GM18520 (cell line): ENCODE data around the gene EME2.

ENCODE experiments used
- ATAC-seq: cut with Tn5 transposase; IDR thresholded peaks from one replicate; pipeline ENCODE4 v1.9.1; 2021; ENCODE audit not compliant: unreplicated experiment

Gene EME2

DNA sequence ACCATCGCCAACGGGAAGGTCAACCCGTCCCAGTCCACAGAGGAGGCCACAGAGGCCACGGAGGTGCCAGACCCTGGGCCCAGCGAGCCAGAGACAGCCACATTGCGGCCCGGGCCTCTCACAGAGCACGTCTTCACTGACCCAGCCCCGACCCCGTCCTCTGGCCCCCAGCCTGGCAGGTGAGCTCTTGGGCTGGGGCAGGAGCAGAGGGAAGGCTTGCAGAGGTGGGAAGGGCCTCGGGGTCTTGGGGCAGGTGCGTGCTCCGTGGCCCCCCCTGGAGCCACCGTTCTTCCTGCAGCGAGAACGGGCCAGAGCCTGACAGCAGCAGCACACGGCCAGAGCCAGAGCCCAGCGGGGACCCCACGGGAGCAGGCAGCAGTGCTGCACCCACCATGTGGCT lies 6.4 kb upstream of the EME2 start:
- no peak for ATAC-seq

DNA sequence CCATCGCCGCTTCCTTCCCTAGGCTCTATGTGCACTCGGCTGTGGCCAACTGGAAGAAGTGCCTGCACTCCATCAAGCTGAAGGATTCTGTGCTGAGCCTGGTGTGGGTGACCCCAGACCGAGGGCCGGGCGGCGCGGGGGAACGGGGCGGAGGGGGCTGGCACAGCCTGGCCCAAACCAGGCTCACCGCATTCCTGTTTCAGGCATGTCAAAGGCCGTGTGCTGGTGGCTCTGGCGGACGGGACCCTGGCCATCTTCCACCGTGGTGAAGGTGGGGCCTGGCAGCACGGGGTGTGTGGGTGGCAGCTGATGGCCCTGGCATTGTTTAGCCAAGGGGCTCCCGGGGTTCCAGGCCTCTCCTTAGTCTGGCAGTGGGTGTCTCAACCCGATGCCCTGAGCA lies 5.9 kb upstream of the EME2 start:
- ATAC-seq, result no peak

DNA sequence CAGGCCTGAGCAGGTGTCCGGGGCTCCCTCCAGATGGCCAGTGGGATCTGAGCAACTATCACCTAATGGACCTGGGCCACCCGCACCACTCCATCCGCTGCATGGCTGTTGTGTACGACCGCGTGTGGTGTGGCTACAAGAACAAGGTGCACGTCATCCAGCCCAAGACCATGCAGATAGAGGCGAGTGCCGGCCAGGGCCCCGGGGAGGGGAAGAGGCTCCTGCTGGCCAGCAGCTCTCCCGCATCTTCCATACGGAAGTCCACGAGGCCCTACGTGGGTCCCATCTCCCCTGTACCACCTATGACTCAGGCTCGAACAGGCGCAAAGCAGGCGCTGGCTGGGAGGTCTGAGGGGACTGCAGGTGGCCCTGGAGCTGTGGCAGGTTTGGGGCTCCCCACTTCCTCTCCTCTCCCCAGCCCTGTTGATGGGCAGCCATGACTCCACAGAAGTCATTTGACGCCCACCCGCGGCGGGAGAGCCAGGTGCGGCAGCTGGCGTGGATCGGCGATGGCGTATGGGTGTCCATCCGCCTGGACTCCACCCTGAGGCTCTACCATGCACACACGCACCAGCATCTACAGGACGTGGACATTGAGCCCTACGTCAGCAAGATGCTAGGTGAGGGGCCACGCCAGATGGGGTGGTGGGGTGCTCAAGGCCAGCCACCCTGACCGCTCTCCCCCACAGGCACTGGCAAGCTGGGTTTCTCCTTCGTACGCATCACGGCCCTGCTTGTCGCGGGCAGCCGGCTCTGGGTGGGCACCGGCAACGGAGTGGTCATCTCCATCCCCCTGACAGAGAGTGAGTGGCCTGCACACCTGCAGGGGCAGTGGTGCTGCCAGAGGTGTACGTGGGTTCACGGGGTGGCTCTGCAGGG lies 5.3 kb upstream of the EME2 start:
- ATAC-seq, result no peak

DNA sequence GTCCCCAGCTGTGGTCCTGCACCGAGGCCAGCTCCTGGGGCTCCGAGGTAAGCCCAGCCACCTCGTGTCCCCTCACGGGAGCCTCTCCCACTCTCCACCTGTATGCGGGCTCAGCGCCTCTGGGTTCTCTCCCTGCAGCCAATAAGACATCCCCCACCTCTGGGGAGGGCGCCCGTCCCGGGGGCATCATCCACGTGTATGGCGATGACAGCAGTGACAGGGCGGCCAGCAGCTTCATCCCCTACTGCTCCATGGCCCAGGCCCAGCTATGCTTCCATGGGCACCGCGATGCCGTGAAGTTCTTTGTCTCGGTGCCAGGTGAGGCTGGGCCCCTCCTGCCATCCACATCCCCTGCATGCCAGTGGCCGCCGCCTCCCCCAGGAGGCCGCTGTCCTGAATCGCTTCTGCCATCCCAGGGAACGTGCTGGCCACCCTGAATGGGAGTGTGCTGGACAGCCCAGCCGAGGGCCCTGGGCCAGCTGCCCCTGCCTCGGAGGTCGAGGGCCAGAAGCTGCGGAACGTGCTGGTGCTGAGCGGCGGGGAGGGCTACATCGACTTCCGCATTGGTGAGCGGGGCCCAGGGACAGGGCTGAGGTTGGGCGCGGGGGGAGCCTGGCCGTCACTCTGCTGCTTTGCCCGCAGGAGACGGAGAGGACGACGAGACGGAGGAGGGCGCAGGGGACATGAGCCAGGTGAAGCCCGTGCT lies 4.4 kb upstream of the EME2 start:
- no peak for ATAC-seq

DNA sequence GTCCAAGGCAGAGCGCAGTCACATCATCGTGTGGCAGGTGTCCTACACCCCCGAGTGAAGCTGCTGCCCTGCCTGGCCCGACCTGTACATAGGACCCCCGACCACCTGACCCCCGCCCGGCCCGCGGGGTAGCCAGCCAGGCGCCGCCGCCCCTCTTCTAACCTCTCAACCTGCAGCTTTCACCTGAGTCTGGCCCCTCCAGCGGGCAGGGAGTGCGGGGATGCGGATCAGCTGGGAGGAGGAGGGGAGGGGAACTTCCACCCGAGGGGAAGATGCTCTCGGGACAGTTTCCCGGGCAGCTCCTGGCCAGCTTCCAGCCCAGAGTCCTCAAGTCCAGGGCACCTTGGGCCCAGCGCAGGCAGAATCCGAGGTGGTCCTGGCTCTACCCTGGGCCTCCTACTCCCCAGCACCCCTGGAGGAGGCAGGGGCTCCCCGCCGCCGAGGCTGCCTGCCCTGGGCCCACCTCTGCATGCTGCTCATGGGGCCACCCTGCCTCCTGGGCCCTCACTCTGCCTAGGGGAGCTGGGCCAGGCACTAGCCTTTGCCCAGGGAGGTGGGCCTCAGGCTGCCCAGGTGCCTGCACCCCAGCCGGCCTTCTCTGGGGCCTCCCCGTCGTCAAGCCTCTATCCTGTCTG lies 3.7 kb upstream of the EME2 start:
- ATAC-seq, result no peak

DNA sequence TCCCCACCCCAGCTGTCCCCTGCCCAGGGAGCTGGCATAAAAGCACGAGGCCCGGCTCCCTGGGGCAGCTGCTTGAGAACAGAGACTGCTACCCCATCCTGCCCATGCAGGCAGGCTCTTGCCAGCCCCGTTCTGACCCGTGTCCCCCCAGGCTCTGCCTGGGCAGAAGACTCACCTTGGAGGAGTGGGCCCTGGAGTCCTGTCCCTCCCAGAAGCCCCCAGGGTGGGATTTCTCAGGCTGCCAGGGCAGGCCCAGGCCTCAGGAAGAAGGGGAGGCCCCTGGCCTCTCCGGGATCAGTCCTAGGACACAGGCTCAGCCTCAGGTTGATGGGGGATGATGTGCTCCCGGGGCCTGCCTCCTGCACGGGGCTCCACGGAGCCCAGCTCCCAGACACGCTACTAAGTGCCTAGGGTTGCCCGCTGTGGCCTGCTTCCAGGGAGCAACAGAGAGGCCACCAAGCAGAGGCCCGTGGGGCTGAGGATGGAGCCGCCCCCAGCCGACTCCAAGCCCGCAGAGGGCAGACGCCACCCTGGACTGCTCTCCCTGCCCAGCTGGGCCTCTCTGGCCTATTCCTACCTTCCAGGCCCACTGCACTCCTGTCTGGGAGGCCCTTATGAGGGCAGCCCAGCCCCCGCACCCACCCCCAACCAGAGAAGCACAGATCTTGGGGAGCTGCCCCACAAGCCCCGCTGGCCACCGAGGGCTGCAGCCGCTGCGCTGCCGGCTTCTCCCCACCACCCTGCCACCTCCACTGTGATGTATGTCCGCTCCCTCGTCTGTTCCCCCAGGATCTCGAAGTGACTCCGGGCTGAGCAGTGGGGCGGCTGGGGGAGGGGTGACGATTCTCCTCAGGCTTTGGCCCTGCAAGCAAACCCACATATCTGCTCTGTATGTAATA lies 3.0 kb upstream of the EME2 start:
- ATAC-seq, result no peak

DNA sequence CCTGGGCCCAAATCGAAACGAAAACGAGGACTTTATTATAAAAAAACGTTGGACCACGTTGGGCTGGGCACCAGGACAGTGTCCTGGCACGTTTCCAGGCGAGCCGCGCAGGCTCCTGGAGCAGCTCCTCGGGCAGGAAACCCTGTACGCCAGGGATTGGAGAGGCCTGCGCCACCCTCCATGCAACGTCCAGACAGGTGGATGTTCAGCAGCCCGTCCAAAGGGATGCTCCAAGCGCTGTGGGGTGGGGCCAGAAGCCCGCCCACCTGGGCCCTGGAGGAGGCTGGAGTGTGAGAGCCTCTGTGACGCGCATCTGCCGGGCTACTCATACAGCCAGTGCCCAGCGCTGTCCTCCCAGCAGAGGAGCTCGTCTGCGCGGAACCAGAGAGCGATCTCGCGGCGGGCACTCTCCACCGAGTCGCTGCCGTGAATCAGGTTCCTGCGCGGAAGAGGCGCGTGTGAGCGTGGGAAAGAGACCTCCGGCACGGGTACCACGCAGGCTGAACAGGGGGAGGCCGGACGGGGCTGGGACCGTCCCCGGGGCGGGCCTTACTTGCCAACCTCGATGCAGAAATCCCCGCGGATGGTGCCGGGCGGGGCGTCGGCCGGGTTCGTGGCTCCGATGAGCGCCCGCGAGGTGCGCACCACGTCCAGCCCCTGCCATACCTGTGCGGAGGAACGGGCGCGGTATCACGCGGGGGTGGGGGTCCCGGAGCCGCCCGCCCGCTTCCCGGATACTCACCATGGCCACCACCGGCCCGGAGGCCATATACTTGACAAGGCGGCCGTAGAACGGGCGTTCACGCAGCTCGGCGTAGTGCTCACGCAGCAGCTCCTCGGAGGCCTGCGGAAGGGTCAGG lies 2.1 kb upstream of the EME2 start:
- no peak for ATAC-seq

DNA sequence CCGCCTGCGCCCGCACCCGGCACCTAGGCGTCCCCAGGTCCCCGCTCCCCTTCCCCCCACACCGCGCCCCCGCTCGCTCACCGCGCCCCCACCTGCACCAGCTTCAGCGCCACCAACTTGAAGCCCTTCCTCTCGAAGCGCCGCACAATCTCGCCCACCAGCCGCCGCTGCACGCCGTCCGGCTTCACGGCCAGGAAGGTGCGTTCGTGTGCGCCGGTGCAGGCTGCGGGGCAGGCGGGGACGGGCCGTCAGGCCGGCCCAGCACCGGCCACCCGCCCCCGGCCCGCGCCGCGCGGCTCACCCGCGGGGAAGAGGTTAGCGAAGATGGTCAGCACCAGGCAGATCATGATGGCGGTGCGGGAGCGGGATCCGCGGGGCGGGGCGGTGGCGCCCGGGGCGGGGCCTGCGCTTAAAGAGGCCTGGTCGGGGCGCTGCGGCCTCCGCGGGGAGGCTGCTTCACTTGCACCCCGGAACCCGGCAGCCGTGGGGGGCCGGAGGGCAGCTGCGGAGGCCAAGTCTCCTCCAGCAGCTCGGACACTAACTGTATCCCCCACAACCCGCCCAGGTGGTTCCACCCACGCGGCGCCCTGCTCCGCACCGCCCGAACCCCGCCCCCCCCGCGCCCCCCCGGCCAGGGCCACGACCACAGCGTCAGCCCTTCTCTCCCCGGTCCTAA lies 1.3 kb upstream of the EME2 start, which contains the start of gene NME3:
Gene NME3 (minus strand): TSS at position 356 of the 676 bp plus-strand sequence. CDS start 9 bp downstream, at position 347.
- no peak for ATAC-seq

DNA sequence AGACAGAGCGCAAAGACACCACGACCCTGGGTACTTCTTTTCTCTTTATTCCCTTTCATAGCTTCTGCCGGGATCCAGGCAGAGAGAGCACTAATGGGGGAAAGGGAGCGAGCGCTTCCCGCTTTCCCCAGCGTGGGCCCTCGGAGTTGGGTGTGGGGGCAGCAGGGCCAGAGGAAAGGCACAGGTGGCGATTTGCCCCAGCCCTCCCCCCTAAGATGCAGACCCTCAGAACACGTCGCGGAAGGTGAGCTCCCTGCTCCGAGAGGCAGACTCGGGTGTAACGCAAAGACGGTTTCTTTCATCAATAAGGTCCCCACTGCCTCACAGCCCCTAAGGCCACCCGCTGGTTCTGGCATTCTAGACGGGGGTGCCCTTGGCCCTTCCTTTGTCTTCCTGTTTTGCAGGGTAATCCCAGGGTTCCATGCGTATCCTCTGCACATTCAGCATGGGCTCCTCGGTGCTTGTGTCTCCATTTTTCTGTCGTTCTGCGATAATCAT lies 697 bp upstream of the EME2 start:
- ATAC-seq, result no peak

DNA sequence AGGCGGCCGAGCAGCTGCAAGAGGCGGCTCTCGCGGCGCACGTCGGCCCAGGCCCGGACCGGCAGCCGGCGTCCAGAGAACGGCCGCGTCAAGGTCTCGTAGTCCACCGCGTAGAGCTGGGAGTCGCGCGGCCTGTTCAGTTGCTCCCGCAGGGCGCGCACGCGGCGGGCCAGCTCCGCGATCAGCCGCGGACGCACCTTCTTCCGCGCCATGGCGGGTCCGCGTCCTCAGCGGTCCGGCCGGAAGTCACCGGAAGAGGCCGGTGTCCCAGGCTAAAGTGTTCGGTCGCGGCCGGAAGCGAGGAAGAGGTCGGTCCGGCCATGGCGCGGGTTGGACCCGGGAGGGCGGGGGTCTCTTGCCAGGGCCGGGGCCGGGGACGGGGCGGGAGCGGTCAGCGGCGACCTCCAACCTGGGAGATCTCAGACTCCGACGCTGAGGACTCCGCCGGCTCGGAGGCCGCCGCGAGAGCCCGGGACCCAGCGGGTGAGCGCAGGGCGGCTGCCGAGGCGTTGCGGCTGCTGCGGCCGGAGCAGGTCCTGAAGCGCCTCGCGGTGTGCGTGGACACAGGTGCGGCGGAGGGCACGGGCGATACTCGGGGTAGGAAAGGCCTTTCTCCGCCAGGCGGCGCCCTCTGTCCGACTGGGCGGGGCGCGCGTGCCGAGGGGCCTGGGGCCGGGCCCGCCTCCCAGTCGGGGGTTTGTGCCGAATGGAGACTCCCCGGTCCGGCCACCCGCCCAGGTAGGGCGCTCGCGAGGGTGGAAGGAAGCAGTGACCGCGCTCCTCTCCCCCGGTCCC lies 495 bp downstream of the EME2 start, which contains the start of gene MRPS34:
Gene MRPS34 (minus strand): TSS at position 227 of the 795 bp plus-strand sequence. CDS start 15 bp downstream, at position 212.
- ATAC-seq, result peak; percentile 41

DNA sequence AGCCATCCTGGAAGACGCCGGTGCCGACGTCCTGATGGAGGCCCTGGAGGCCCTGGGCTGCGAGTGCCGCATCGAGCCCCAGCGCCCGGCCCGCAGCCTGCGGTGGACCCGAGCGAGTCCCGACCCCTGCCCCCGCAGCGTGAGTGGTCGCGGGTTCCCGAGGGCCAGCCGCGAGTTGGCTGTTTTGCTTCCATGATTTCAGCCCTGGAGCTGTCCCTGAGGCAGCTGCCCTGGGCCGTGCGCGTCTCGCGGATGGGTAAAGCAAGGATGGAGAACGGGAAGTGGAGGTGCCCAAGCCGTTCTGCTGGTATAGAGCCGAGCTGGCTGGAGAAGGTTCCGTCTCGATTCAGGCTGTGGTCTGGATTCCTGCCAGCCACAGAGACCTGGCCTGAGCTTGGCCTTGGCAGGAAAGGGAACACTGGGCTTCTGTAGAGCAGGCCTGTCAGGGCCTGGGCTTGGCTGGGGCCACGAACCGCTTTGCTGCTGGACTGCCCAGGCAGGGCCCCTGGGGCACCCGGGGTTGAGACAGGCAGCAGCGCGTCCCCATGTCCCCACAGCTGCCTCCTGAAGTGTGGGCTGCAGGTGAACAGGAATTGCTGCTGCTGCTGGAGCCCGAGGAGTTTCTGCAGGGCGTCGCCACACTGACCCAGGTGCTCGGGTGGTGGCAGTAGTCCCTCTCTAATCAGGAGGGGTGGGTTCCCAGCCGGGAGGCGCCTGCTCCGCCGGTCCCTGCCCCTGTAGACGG lies 1.3 kb downstream of the EME2 start:
- ATAC-seq, result no peak

DNA sequence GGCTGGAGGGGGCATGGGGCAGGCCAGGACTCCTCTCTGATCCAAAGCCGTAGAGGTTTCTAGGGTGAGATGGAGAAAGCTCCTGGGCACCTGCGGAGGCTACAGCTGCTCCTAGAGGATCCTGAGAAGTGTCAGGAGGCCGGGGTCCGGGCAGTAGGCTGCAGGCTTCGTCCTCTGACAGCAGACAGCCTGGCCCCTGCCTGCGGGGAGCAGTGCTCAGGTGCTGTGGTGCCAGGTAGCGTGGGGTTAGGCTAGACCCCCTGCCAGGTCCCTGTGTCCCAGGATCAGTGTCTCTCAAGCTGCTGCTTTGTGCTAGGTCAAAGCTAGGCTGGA lies 1.8 kb downstream of the EME2 start:
- ATAC-seq, result no peak

DNA sequence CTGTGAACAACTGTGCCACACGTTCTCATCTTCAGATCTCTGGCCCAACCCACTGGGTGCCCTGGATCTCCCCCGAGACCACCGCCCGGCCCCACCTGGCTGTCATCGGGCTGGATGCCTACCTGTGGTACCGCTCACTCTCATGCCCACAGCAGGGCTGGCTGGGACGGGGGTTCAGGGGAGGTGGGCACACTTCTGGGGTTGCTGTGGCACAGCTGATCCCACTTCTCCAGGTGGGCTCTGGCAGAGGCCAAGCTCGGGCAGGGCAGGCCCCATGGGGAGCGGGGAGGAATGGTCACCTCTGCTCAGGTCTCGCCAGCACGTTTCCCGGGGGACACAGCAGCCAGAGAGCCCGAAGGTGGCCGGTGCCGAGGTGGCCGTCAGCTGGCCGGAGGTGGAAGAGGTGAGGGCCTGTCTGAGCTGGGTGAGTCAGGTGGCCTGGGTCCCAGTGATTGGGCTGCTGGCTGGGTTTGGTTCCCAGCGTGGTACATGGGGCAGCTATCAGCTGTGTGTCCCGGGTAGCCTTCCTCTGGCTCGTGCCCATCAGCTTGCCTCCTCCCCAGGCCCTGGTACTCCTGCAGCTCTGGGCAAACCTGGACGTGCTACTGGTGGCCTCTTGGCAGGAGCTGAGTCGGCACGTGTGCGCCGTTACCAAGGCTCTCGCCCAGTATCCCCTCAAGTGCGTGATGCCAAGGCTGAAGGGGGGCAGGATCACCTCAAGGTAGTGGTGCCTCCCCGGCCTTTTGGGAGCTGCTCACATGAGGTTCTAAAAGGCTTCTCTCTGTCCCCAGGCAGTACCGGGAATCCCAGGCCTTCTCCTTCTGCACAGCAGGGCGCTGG lies 2.6 kb downstream of the EME2 start:
- ATAC-seq, result no peak

DNA sequence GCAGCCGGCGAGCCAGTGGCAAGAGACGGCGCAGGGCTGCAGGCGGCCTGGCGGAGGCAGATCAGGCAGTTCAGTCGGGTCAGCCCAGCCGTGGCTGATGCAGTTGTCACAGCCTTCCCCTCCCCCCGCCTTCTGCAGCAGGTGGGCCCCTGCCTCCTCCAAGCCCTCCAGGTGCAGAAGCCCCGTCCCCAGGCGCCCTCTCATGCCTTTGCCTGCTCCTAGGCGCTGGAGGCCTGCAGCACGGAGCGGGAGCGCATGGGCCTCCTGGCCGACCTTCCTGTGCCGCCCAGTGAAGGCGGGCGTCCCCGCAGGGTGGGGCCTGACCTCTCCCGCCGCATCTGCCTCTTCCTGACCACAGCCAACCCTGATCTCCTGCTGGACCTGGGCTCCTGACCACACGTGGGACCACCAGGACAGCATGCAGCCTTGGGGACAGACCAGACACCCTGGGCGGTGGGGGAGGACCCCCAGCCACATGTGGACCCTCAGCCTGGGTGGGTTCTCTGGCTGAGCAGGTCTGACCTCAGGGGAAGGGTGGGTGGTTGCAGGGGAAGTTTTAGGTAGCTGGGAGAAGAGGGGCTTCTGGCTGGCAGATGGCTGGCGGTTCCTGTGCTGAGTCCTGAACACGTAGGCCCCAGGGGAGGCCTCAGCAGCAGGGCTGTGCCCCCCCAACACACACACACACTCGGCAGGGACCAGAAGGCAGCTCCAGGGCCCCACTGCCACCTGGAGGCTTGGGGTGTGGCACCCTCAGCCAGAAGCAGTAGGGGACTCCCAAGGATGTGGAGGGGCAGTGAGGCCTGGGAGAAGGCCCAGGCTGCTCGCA lies 3.4 kb downstream of the EME2 start:
- no peak for ATAC-seq

DNA sequence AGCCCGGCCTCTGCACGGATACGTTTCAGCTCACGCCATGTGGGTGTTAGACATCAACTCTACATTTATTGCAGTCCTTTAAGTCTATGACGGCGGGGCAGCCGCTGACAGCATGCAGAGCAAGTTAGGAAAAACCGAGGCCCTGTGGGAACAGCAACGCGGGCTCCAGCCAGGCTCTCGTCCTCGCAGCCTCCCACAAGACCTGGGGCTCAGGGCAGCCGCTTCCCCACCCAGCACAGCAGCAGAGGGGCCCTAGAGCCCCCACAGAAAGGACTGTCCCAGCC lies 4.0 kb downstream of the EME2 start:
- no peak for ATAC-seq

DNA sequence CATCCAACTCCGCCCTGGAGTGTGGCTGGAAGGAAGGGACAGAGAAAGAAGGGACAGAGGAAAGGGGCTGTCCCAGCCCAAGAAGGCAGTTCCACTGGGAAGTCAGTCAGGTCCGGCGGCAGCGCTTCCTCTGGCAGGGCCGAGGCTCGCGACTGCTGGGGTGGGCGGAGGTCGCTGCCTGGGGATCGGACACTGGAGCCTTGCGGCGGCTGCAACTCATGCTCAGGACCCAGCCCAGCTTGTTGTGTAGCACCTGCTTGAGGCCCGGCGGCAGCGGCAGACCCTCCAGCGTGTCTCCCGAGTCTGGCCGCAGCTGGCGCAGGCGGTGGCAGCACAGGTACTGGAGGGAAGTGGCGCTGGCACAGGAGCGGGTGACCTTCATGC lies 4.4 kb downstream of the EME2 start:
- no peak for ATAC-seq
